ENCODE measurements around the gene ZC3H4.

- no peak for TF ChIP-seq FOXJ3 (CRISPR knock-in tag; IDR thresholded peaks at IDR 0.05)
- no peak for TF ChIP-seq CTCF (IDR thresholded peaks at IDR 0.05 in 2 of 3, conservative IDR thresholded peaks at IDR 0.05 in 1 of 3; ENCODE audit: insufficient read depth in 2 of 3, low read depth in 1 of 3, low read length in 3 of 3)
- no peak for TF ChIP-seq E2F5 (CRISPR knock-in tag; IDR thresholded peaks at IDR 0.05)
- TF ChIP-seq ARID4B (CRISPR knock-in tag; IDR thresholded peaks at IDR 0.05) = no peak
- TF ChIP-seq MAX (CRISPR knock-in tag; IDR thresholded peaks at IDR 0.05) = no peak
- TF ChIP-seq CCAR2 (IDR thresholded peaks at IDR 0.05; ENCODE audit: low read depth, low read length) = no peak
- no peak for TF ChIP-seq ZNF592 (IDR thresholded peaks at IDR 0.05)
- TF ChIP-seq L3MBTL2 (IDR thresholded peaks at IDR 0.05) = no peak
Measured at GRCh38 chr19:47027586-47028088, 85.9 kb downstream of the ZC3H4 start.
